Measurements from ENCODE around the gene POLR3E.

- TF ChIP-seq CTCF (IDR thresholded peaks at IDR 0.05) (no peak), POLR2A (IDR thresholded peaks at IDR 0.05) (no peak)
Measured at GRCh38 chr16:22291860-22292318, 5.3 kb upstream of the POLR3E start.

Data from esophagus squamous epithelium (tissue), 4 donors.